ENCODE measurements around the gene METTL27. TPM values are rescaled to one million over a fixed set of nuclear protein-coding genes. Genes with fewer than 3 reads are reported as not detected.
"Not testable (repeated sequence)": the region's sequence is repeated elsewhere in the genome, so short reads cannot be mapped to it uniquely, and the experiment has no call there.

The METTL27 gene
- total RNA-seq, 2 experiments from 2014 or later: 0.55 TPM; not detected in 1

- Mint-ChIP-seq H3K27me3 (peaks cover 3% of the 10 kb centered on the region), H3K4me1 (no peaks in the 10 kb centered on the region), H3K36me3 (no peaks in the 10 kb centered on the region), H3K9me3 (ENCODE audit: low read depth) (peaks cover 2% of the 10 kb centered on the region), H3K4me3 (no peak overlapping the region), H3K27ac (no peak overlapping the region)
- DNase-seq: no peak
- CTCF ChIA-PET: interaction anchor here (2.6 kb wide), 1 partner anchor 42 kb away, joined by 21 read pairs; no protein-coding TSS in a partner anchor
- no peak for ATAC-seq
These were observed 29.3 kb downstream of the METTL27 start for GRCh38 chr7:73812996-73813395.

DNA sequence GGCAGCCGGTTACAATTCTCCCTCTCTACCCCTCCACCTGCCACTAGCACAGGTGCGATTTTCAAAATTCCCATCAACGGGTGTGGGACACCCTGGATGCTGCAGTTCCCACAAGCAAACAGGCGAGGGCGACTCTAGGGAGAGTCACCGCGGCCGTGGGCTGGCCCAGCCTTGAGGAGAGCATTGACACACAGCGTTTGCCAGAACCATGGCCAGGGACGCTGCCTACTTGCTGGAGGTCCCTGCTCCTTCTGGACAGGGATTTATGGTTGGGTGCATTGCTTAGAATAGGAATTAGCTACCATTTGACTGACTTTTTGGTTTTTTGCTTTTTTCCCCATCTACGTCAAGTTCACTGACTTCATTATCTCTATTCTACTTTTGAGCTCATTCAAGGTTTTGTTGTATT lies 30.6 kb downstream of the METTL27 start:
- Mint-ChIP-seq H3K4me1 (no peaks in the 10 kb centered on the region), H3K9me3 (ENCODE audit: low read depth) (peaks cover 2% of the 10 kb centered on the region), H3K27me3 (peaks cover 3% of the 10 kb centered on the region), H3K36me3 (no peaks in the 10 kb centered on the region), H3K4me3 (no peak overlapping the region), H3K27ac (no peak overlapping the region)
- peak; percentile 78 for ATAC-seq
- DNase-seq: peak; percentile 62
- CTCF ChIA-PET: interaction anchor here (0.9 to 2.6 kb wide), 5 partner anchors 15 to 114 kb away, joined by 3 to 21 read pairs (median 4); no protein-coding TSS in a partner anchor

GRCh38 chr7:73810998-73811360 lies 31.3 kb downstream of the METTL27 start:
- H3K27ac Mint-ChIP-seq: no peak overlapping the region
- no peaks in the 10 kb centered on the region for H3K4me1 Mint-ChIP-seq
- CTCF ChIA-PET: interaction anchor here (0.6 to 2.6 kb wide), 6 partner anchors 10 to 47 kb away, joined by 3 to 21 read pairs (median 3); no protein-coding TSS in a partner anchor
- DNase-seq (no peak), ATAC-seq (no peak)
- no peaks in the 10 kb centered on the region for H3K36me3 Mint-ChIP-seq
- peaks cover 4% of the 10 kb centered on the region for H3K27me3 Mint-ChIP-seq
- peaks cover 2% of the 10 kb centered on the region for H3K9me3 Mint-ChIP-seq (ENCODE audit: low read depth)
- H3K4me3 Mint-ChIP-seq: no peak overlapping the region

DNA sequence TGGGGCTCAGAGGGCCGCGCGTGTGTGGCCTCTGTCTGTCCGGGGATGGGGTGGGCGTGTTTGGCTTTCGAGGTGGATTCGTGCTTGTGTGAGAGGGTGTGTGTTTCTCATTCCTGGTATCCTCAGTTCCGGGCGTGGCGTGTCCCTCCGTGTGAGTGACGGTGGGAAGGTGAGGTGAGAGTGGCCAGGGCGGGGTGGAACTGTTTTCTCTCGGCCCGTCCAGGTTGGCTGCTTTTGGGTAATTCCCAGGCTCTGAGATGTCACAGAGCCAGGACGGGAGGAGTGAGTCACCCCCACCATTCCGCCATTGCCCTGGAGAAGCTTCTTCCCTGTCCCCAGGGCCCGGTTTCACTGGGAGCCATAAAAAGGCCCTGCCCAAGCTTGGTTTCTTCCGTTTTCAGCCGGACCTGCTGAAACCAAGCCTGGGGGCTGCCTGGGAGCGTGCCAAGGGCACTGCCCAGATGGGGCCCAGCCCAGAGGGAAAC lies 32.8 kb downstream of the METTL27 start:
- CTCF ChIA-PET: interaction anchor here (0.8 to 1.3 kb wide), 3 partner anchors 45 to 237 kb away, joined by 3 to 4 read pairs (median 3); no protein-coding TSS in a partner anchor
- H3K4me1 Mint-ChIP-seq: no peaks in the 10 kb centered on the region
- H3K9me3 Mint-ChIP-seq (ENCODE audit: low read depth): peaks cover 2% of the 10 kb centered on the region
- no peak overlapping the region for H3K27ac Mint-ChIP-seq
- peaks cover 6% of the 10 kb centered on the region for H3K27me3 Mint-ChIP-seq
- no peaks in the 10 kb centered on the region for H3K36me3 Mint-ChIP-seq
- DNase-seq (no peak), ATAC-seq (no peak)
- H3K4me3 Mint-ChIP-seq: no peak overlapping the region

- H3K4me3 Mint-ChIP-seq: no peak overlapping the region
- ATAC-seq (no peak), DNase-seq (no peak)
- no peak overlapping the region for H3K27ac Mint-ChIP-seq
- CTCF ChIA-PET: no interaction called here
- H3K27me3 Mint-ChIP-seq: peaks cover 9% of the 10 kb centered on the region
- no peaks in the 10 kb centered on the region for H3K9me3 Mint-ChIP-seq (ENCODE audit: low read depth)
- no peaks in the 10 kb centered on the region for H3K4me1 Mint-ChIP-seq
- H3K36me3 Mint-ChIP-seq: no peaks in the 10 kb centered on the region
These were observed 39.9 kb downstream of the METTL27 start for GRCh38 chr7:73802459-73802858.

DNA sequence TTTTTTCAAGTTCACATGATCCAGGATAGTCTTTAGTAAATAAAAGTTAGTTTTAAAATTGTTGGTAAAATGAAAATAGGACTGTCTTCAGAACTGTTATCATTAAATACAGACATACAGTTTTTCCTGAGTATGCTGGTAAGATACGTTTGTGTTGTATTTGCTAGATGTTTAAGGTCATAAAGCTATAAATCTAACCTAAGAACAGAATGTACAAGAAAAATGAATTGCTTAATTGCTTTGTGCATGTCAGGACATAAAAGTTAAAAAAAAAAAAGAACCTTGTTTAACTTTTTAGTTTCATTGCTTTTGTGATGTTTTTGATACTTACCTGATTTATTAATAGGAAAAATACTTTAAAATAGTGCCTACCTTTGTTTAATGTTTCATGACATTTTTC lies 40.7 kb downstream of the METTL27 start:
- H3K9me3 Mint-ChIP-seq (ENCODE audit: low read depth): no peaks in the 10 kb centered on the region
- H3K4me3 Mint-ChIP-seq: no peak overlapping the region
- peaks cover 9% of the 10 kb centered on the region for H3K27me3 Mint-ChIP-seq
- no peak for DNase-seq
- H3K4me1 Mint-ChIP-seq: no peaks in the 10 kb centered on the region
- no peak for ATAC-seq
- CTCF ChIA-PET: interaction anchor here (1.1 kb wide), 1 partner anchor 9 kb away, joined by 3 read pairs; no protein-coding TSS in a partner anchor
- H3K36me3 Mint-ChIP-seq: no peaks in the 10 kb centered on the region
- H3K27ac Mint-ChIP-seq: no peak overlapping the region

GRCh38 chr7:73799282-73800141 lies 42.8 kb downstream of the METTL27 start:
- Mint-ChIP-seq H3K27ac (no peak overlapping the region), H3K4me1 (no peaks in the 10 kb centered on the region), H3K36me3 (no peaks in the 10 kb centered on the region), H3K9me3 (ENCODE audit: low read depth) (no peaks in the 10 kb centered on the region), H3K4me3 (no peak overlapping the region), H3K27me3 (peaks cover 9% of the 10 kb centered on the region)
- no peak for ATAC-seq
- no peak for DNase-seq
- CTCF ChIA-PET: no interaction called here

DNA sequence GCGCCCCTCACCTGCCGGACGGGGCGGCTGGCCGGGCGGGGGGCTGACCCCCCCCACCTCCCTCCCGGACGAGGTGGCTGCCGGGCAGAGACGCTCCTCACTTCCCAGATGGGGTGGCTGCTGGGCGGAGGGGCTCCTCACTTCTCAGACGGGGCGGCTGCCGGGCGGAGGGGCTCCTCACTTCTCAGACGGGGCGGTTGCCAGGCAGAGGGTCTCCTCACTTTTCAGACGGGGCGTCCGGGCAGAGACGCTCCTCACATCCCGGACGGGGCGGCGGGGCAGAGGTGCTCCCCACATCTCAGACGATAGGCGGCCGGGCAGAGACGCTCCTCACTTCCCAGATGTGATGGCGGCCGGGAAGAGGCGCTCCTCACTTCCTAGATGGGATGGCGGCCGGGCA lies 45.1 kb downstream of the METTL27 start:
- H3K27ac Mint-ChIP-seq, CTCF ChIA-PET: not testable (repeated sequence)

GRCh38 chr7:73796656-73797055 lies 45.7 kb downstream of the METTL27 start:
- not testable (repeated sequence) for ATAC-seq, H3K27ac Mint-ChIP-seq

More for the DNA sequence above, 45.1 kb downstream of the METTL27 start:
- not testable (repeated sequence) for ATAC-seq; DNase-seq; H3K4me3 Mint-ChIP-seq; H3K36me3 Mint-ChIP-seq; H3K27me3 Mint-ChIP-seq; H3K4me1 Mint-ChIP-seq; H3K9me3 Mint-ChIP-seq (ENCODE audit: low read depth)

GRCh38 chr7:73795188-73795587 lies 47.1 kb downstream of the METTL27 start:
- not testable (repeated sequence) for H3K4me3 Mint-ChIP-seq; ATAC-seq; H3K36me3 Mint-ChIP-seq; H3K27me3 Mint-ChIP-seq; DNase-seq; H3K4me1 Mint-ChIP-seq; H3K9me3 Mint-ChIP-seq (ENCODE audit: low read depth); H3K27ac Mint-ChIP-seq
- CTCF ChIA-PET: interaction anchor here (1.2 kb wide), 1 partner anchor 17 kb away, joined by 4 read pairs; no protein-coding TSS in a partner anchor

More at GRCh38 chr7:73796656-73797055, 45.7 kb downstream of the METTL27 start:
- CTCF ChIA-PET; H3K9me3 Mint-ChIP-seq (ENCODE audit: low read depth); H3K27me3 Mint-ChIP-seq; H3K36me3 Mint-ChIP-seq; H3K4me3 Mint-ChIP-seq; H3K4me1 Mint-ChIP-seq; DNase-seq: not testable (repeated sequence)

DNA sequence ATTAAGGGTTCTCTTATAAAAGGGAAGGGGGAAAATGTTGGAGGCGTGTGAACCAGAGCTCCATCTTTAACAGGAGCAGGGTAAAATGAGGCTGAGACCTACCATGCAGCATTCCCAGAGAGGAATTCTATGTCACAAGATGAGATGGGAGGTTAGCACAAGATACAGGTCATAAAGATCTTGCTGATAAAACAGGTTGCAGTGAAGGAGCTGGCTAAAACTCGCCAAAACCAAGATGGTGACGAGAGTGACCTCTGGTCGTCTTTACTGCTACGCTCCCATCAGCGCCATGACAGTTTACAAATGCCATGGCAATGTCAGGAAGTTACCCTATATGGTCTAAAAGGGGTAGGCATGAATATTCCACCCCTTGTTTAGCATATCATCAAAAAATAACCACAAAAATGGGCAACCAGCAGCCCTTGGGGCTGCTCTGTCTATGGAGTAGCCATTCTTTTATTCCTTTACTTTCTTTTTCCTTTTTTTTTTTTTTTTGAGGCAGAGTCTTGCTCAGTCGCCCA lies 51.1 kb downstream of the METTL27 start:
- H3K4me1 Mint-ChIP-seq, H3K27ac Mint-ChIP-seq: not testable (repeated sequence)

GRCh38 chr7:73789051-73789450 lies 53.3 kb downstream of the METTL27 start:
- no peak for ATAC-seq
- H3K9me3 Mint-ChIP-seq (ENCODE audit: low read depth): peaks cover 4% of the 10 kb centered on the region
- no peaks in the 10 kb centered on the region for H3K4me1 Mint-ChIP-seq
- no peak for DNase-seq
- no peaks in the 10 kb centered on the region for H3K27me3 Mint-ChIP-seq
- H3K36me3 Mint-ChIP-seq: no peaks in the 10 kb centered on the region
- H3K27ac Mint-ChIP-seq: no peak overlapping the region
- CTCF ChIA-PET: no interaction called here
- H3K4me3 Mint-ChIP-seq: no peak overlapping the region

More for the DNA sequence above, 51.1 kb downstream of the METTL27 start:
- CTCF ChIA-PET; DNase-seq; H3K27me3 Mint-ChIP-seq; H3K9me3 Mint-ChIP-seq (ENCODE audit: low read depth); ATAC-seq; H3K36me3 Mint-ChIP-seq; H3K4me3 Mint-ChIP-seq: not testable (repeated sequence)

DNA sequence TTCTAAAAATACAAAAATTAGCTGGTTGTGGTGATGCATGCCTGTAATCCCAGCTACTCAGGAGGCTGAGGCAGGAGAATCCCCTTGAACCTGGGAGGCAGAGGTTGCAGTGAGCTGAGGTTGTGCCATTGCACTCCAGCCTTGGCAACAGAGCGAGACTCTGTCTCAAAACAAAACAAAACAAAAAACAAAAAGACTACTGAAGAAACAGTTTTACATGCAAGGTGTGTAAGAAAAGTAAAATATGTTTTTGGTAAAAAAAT lies 54.6 kb downstream of the METTL27 start:
- CTCF ChIA-PET; H3K27ac Mint-ChIP-seq; DNase-seq; H3K4me1 Mint-ChIP-seq; H3K36me3 Mint-ChIP-seq; H3K27me3 Mint-ChIP-seq; H3K9me3 Mint-ChIP-seq (ENCODE audit: low read depth); H3K4me3 Mint-ChIP-seq; ATAC-seq: not testable (repeated sequence)

DNA sequence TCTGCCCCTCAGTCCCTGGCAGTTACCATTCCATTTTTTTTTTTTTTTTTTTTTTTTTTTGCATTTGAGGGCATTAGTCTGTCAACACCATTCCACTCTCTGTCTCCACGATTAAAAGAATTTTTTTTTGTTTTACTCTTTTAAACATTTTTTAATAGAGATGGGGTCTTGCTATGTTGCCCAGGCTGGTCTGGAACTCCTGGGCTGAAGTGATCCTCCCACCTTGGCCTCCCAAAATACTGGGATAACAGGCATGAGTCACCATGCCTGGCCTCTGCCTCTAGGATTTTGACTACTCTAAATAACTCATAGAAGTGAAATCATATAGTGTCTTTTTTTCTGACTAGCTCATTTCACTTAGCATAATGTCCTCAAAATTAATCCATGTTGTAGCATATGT lies 55.7 kb downstream of the METTL27 start:
- Mint-ChIP-seq H3K27ac (no peak overlapping the region), H3K27me3 (no peaks in the 10 kb centered on the region), H3K4me3 (no peak overlapping the region), H3K36me3 (no peaks in the 10 kb centered on the region), H3K9me3 (ENCODE audit: low read depth) (peaks cover 4% of the 10 kb centered on the region), H3K4me1 (no peaks in the 10 kb centered on the region)
- CTCF ChIA-PET: no interaction called here
- no peak for DNase-seq
- ATAC-seq: no peak

Data from activated CD8-positive, alpha-beta memory T cell treated with anti-CD3 and anti-CD28 coated beads, Interleukin-2, amount 10 ng/mL, durations not matched to agents 7 days and 5 days (primary cell).